ENCODE data around the gene ATF7IP.
"Not testable (repeated sequence)": the region's sequence is repeated elsewhere in the genome, so short reads cannot be mapped to it uniquely, and the experiment has no call there.

ATF7IP gene

GRCh38 chr12:14400599-14400998, 35.1 kb downstream of the ATF7IP start:
- ChIA-PET CTCF (no interaction called here), POLR2A (no interaction called here)
- Histone ChIP-seq H3K4me1 (ENCODE audit: control extremely low read depth in 1 of 4, control insufficient read depth in 4 of 4, insufficient read depth in 4 of 4, low read length in 3 of 4) (peaks cover 6 to 22% (median 10%) of the 10 kb centered on the region in 4 experiments), H3K36me3 (ENCODE audit: control insufficient read depth in 4 of 4, insufficient read depth in 4 of 4, low read length in 3 of 4) (peaks cover 0 to 13% (median 6%) of the 10 kb centered on the region in 4 experiments), H3K27ac (ENCODE audit: insufficient read depth in 1 of 2, low read depth in 1 of 2, low read length in 2 of 2, poor library complexity in 1 of 2, severe bottlenecking in 2 of 2) (no peak overlapping the region), H3K27me3 (replicated peaks in 2 of 5; ENCODE audit: control insufficient read depth in 4 of 5, insufficient read depth in 5 of 5, low read length in 4 of 5) (no peaks in the 10 kb centered on the region), H3K4me3 (ENCODE audit: control insufficient read depth in 1 of 7, extremely low read depth in 1 of 7, insufficient read depth in 4 of 7, low read depth in 2 of 7, low read length in 6 of 7) (no peak overlapping the region), H3K9me3 (ENCODE audit: control extremely low read depth in 1 of 5, control insufficient read depth in 4 of 5, insufficient read depth in 2 of 5, low read depth in 1 of 5, low read length in 4 of 5) (peaks cover 0 to 21% (median 2%) of the 10 kb centered on the region in 5 experiments)
- no peak for DNase-seq
- no CpG with 5 or more reads among the region's 1 CpG for WGBS (ENCODE audit: insufficient coverage)

GRCh38 chr12:14401267-14401666, 35.8 kb downstream of the ATF7IP start:
- not testable (repeated sequence) for DNase-seq; H3K4me3 ChIP-seq (ENCODE audit: control insufficient read depth in 1 of 7, extremely low read depth in 1 of 7, insufficient read depth in 4 of 7, low read depth in 2 of 7, low read length in 6 of 7); H3K27ac ChIP-seq (ENCODE audit: insufficient read depth in 1 of 2, low read depth in 1 of 2, low read length in 2 of 2, poor library complexity in 1 of 2, severe bottlenecking in 2 of 2); H3K27me3 ChIP-seq (replicated peaks in 2 of 5; ENCODE audit: control insufficient read depth in 4 of 5, insufficient read depth in 5 of 5, low read length in 4 of 5)
- ChIA-PET CTCF (interaction anchor here (2.0 to 2.1 kb wide), 2 partner anchors 16 to 35 kb away, joined by 8 to 9 read pairs; partner anchors contain the start of gene ATF7IP), POLR2A (interaction anchor here (0.9 kb wide), 1 partner anchor 35 kb away, joined by 3 read pairs; the partner anchor contains the start of gene ATF7IP)
- Histone ChIP-seq H3K4me1 (ENCODE audit: control extremely low read depth in 1 of 4, control insufficient read depth in 4 of 4, insufficient read depth in 4 of 4, low read length in 3 of 4) (peaks cover 6 to 19% (median 10%) of the 10 kb centered on the region in 4 experiments), H3K36me3 (ENCODE audit: control insufficient read depth in 4 of 4, insufficient read depth in 4 of 4, low read length in 3 of 4) (peaks cover 0 to 13% (median 6%) of the 10 kb centered on the region in 4 experiments), H3K9me3 (ENCODE audit: control extremely low read depth in 1 of 5, control insufficient read depth in 4 of 5, insufficient read depth in 2 of 5, low read depth in 1 of 5, low read length in 4 of 5) (peaks cover 0 to 21% (median 5%) of the 10 kb centered on the region in 5 experiments)
- 100% methylated on average over 6 of the region's 6 CpGs for WGBS (ENCODE audit: insufficient coverage)

GRCh38 chr12:14402697-14403096, 37.2 kb downstream of the ATF7IP start:
- peaks cover 6 to 20% (median 10%) of the 10 kb centered on the region in 4 experiments for H3K4me1 ChIP-seq (ENCODE audit: control extremely low read depth in 1 of 4, control insufficient read depth in 4 of 4, insufficient read depth in 4 of 4, low read length in 3 of 4)
- peak overlapping the region in 1 of 2 experiments; percentile 80 for H3K27ac ChIP-seq (ENCODE audit: insufficient read depth in 1 of 2, low read depth in 1 of 2, low read length in 2 of 2, poor library complexity in 1 of 2, severe bottlenecking in 2 of 2)
- POLR2A ChIA-PET: interaction anchor here (0.7 kb wide), 1 partner anchor 34 kb away, joined by 4 read pairs; no protein-coding TSS in a partner anchor
- H3K36me3 ChIP-seq (ENCODE audit: control insufficient read depth in 4 of 4, insufficient read depth in 4 of 4, low read length in 3 of 4): peaks cover 0 to 13% (median 5%) of the 10 kb centered on the region in 4 experiments
- 100% methylated on average over 4 of the region's 4 CpGs for WGBS (ENCODE audit: insufficient coverage)
- CTCF ChIA-PET: interaction anchor here (1.0 to 2.1 kb wide), 8 partner anchors 10 to 37 kb away, joined by 3 to 9 read pairs (median 4); partner anchors contain the start of gene ATF7IP
- H3K9me3 ChIP-seq (ENCODE audit: control extremely low read depth in 1 of 5, control insufficient read depth in 4 of 5, insufficient read depth in 2 of 5, low read depth in 1 of 5, low read length in 4 of 5): peaks cover 0 to 21% (median 5%) of the 10 kb centered on the region in 5 experiments
- DNase-seq: no peak
- H3K4me3 ChIP-seq (ENCODE audit: control insufficient read depth in 1 of 7, extremely low read depth in 1 of 7, insufficient read depth in 4 of 7, low read depth in 2 of 7, low read length in 6 of 7): no peak overlapping the region
- no peaks in the 10 kb centered on the region for H3K27me3 ChIP-seq (replicated peaks in 2 of 5; ENCODE audit: control insufficient read depth in 4 of 5, insufficient read depth in 5 of 5, low read length in 4 of 5)

- Histone ChIP-seq H3K4me3 (ENCODE audit: control insufficient read depth in 1 of 7, extremely low read depth in 1 of 7, insufficient read depth in 4 of 7, low read depth in 2 of 7, low read length in 6 of 7) (no peak overlapping the region), H3K27ac (ENCODE audit: insufficient read depth in 1 of 2, low read depth in 1 of 2, low read length in 2 of 2, poor library complexity in 1 of 2, severe bottlenecking in 2 of 2) (peak overlapping the region; percentile 28 to 80)
- CTCF ChIA-PET: interaction anchor here (0.9 to 2.1 kb wide), 7 partner anchors 10 to 50 kb away, joined by 3 to 8 read pairs (median 4); partner anchors contain the start of gene ATF7IP
Observed at GRCh38 chr12:14403293-14403692, 37.8 kb downstream of the ATF7IP start.

GRCh38 chr12:14403711-14404196, 38.3 kb downstream of the ATF7IP start:
- DNase-seq: peak; percentile 56 to 87 (median 82)
- no peaks in the 10 kb centered on the region for H3K27me3 ChIP-seq (replicated peaks in 2 of 5; ENCODE audit: control insufficient read depth in 4 of 5, insufficient read depth in 5 of 5, low read length in 4 of 5)
- no CpG with 5 or more reads among the region's 1 CpG for WGBS (ENCODE audit: insufficient coverage)
- peak overlapping the region; percentile 65 to 80 for H3K27ac ChIP-seq (ENCODE audit: insufficient read depth in 1 of 2, low read depth in 1 of 2, low read length in 2 of 2, poor library complexity in 1 of 2, severe bottlenecking in 2 of 2)
- CTCF ChIA-PET: interaction anchor here (0.7 to 2.1 kb wide), 5 partner anchors 9 to 50 kb away, joined by 3 to 8 read pairs (median 3); partner anchors contain the start of gene ATF7IP
- peak overlapping the region in 1 of 7 experiments; percentile 14 for H3K4me3 ChIP-seq (ENCODE audit: control insufficient read depth in 1 of 7, extremely low read depth in 1 of 7, insufficient read depth in 4 of 7, low read depth in 2 of 7, low read length in 6 of 7)
- POLR2A ChIA-PET: no interaction called here
- H3K9me3 ChIP-seq (ENCODE audit: control extremely low read depth in 1 of 5, control insufficient read depth in 4 of 5, insufficient read depth in 2 of 5, low read depth in 1 of 5, low read length in 4 of 5): peaks cover 0 to 20% (median 6%) of the 10 kb centered on the region in 5 experiments
- H3K4me1 ChIP-seq (ENCODE audit: control extremely low read depth in 1 of 4, control insufficient read depth in 4 of 4, insufficient read depth in 4 of 4, low read length in 3 of 4): peaks cover 6 to 24% (median 10%) of the 10 kb centered on the region in 4 experiments
- H3K36me3 ChIP-seq (ENCODE audit: control insufficient read depth in 4 of 4, insufficient read depth in 4 of 4, low read length in 3 of 4): peaks cover 0 to 13% (median 5%) of the 10 kb centered on the region in 4 experiments

More at GRCh38 chr12:14403293-14403692, 37.8 kb downstream of the ATF7IP start:
- Histone ChIP-seq H3K36me3 (ENCODE audit: control insufficient read depth in 4 of 4, insufficient read depth in 4 of 4, low read length in 3 of 4) (peaks cover 0 to 13% (median 5%) of the 10 kb centered on the region in 4 experiments), H3K27me3 (replicated peaks in 2 of 5; ENCODE audit: control insufficient read depth in 4 of 5, insufficient read depth in 5 of 5, low read length in 4 of 5) (no peaks in the 10 kb centered on the region), H3K9me3 (ENCODE audit: control extremely low read depth in 1 of 5, control insufficient read depth in 4 of 5, insufficient read depth in 2 of 5, low read depth in 1 of 5, low read length in 4 of 5) (peaks cover 0 to 21% (median 7%) of the 10 kb centered on the region in 5 experiments), H3K4me1 (ENCODE audit: control extremely low read depth in 1 of 4, control insufficient read depth in 4 of 4, insufficient read depth in 4 of 4, low read length in 3 of 4) (peaks cover 6 to 24% (median 10%) of the 10 kb centered on the region in 4 experiments)
- POLR2A ChIA-PET: no interaction called here
- no CpG with 5 or more reads among the region's 1 CpG for WGBS (ENCODE audit: insufficient coverage)
- no peak for DNase-seq

GRCh38 chr12:14405407-14405806, 39.9 kb downstream of the ATF7IP start:
- POLR2A ChIA-PET: not testable (repeated sequence)
- H3K4me1 ChIP-seq (ENCODE audit: control extremely low read depth in 1 of 4, control insufficient read depth in 4 of 4, insufficient read depth in 4 of 4, low read length in 3 of 4): peaks cover 6 to 24% (median 10%) of the 10 kb centered on the region in 4 experiments

GRCh38 chr12:14408208-14408607, 42.7 kb downstream of the ATF7IP start:
- Histone ChIP-seq H3K27me3 (replicated peaks in 2 of 5; ENCODE audit: control insufficient read depth in 4 of 5, insufficient read depth in 5 of 5, low read length in 4 of 5) (no peaks in the 10 kb centered on the region), H3K4me1 (ENCODE audit: control extremely low read depth in 1 of 4, control insufficient read depth in 4 of 4, insufficient read depth in 4 of 4, low read length in 3 of 4) (peaks cover 3 to 21% (median 9%) of the 10 kb centered on the region in 4 experiments), H3K36me3 (ENCODE audit: control insufficient read depth in 4 of 4, insufficient read depth in 4 of 4, low read length in 3 of 4) (peaks cover 0 to 7% (median 0%) of the 10 kb centered on the region in 4 experiments), H3K27ac (ENCODE audit: insufficient read depth in 1 of 2, low read depth in 1 of 2, low read length in 2 of 2, poor library complexity in 1 of 2, severe bottlenecking in 2 of 2) (peak overlapping the region in 1 of 2 experiments; percentile 21), H3K9me3 (ENCODE audit: control extremely low read depth in 1 of 5, control insufficient read depth in 4 of 5, insufficient read depth in 2 of 5, low read depth in 1 of 5, low read length in 4 of 5) (peaks cover 0 to 25% (median 0%) of the 10 kb centered on the region in 5 experiments), H3K4me3 (ENCODE audit: control insufficient read depth in 1 of 7, extremely low read depth in 1 of 7, insufficient read depth in 4 of 7, low read depth in 2 of 7, low read length in 6 of 7) (no peak overlapping the region)
- ChIA-PET POLR2A (no interaction called here), CTCF (interaction anchor here (1.3 kb wide), 1 partner anchor 8 kb away, joined by 4 read pairs; no protein-coding TSS in a partner anchor)
- 100% methylated on average over 1 of the region's 1 CpG for WGBS (ENCODE audit: insufficient coverage)
- peak; percentile 84 to 96 (median 92) for DNase-seq

More at GRCh38 chr12:14405407-14405806, 39.9 kb downstream of the ATF7IP start:
- H3K36me3 ChIP-seq (ENCODE audit: control insufficient read depth in 4 of 4, insufficient read depth in 4 of 4, low read length in 3 of 4); DNase-seq; CTCF ChIA-PET; H3K27ac ChIP-seq (ENCODE audit: insufficient read depth in 1 of 2, low read depth in 1 of 2, low read length in 2 of 2, poor library complexity in 1 of 2, severe bottlenecking in 2 of 2); H3K27me3 ChIP-seq (replicated peaks in 2 of 5; ENCODE audit: control insufficient read depth in 4 of 5, insufficient read depth in 5 of 5, low read length in 4 of 5); H3K4me3 ChIP-seq (ENCODE audit: control insufficient read depth in 1 of 7, extremely low read depth in 1 of 7, insufficient read depth in 4 of 7, low read depth in 2 of 7, low read length in 6 of 7): not testable (repeated sequence)
- peaks cover 0 to 16% (median 2%) of the 10 kb centered on the region in 5 experiments for H3K9me3 ChIP-seq (ENCODE audit: control extremely low read depth in 1 of 5, control insufficient read depth in 4 of 5, insufficient read depth in 2 of 5, low read depth in 1 of 5, low read length in 4 of 5)
- WGBS (ENCODE audit: insufficient coverage): 80% methylated on average over 1 of the region's 2 CpGs
